SIG-M5 treated with dmso at 0.1 percent for 504 hours (cell line): Measurements from ENCODE around the gene SASH1.

Experiments used
- DNase-seq: peaks from one replicate; lab custom pipeline; 2025; ENCODE audit not compliant: unreplicated experiment; lab: John Stamatoyannopoulos, UW

SASH1 gene

DNA sequence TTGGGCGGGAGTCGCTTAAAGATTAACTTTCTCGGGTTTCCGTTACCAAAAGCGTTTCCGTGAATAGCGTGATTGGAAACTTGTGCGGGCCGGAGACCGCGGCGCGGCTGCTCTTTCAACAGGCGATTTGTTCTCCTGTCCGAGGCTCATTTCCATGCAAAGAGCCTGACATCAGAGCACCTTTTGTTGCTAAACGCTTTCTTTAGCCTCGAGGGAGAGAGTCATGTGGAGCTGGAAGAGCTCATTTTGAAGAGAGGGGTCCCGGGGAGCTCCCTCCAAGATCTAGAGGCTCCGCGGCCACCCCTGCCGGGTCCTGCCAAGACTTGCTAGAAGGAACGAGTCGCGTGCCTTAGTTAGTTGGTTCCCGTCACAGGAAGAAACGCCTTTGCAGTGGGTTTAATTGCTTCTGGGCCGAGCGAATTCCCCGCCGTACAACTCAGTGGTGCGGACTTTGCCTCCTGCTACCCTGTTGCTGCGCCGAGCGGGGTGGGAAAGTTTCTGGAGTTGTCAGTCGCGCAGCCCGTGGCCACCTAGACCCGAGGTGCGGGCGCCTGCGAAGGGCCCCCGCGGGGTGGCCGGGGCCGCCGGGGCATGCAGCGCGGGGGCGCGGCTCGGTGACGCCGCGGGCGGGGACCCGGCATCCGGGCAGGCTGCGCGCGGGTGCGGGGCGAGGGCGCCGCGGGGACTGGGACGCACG is at the start of gene SASH1:
SASH1 (plus strand) TSS at position 489 of the 697 bp plus-strand sequence. CDS start 230 bp downstream, outside the sequence.
- DNase-seq = peak; percentile 87

DNA sequence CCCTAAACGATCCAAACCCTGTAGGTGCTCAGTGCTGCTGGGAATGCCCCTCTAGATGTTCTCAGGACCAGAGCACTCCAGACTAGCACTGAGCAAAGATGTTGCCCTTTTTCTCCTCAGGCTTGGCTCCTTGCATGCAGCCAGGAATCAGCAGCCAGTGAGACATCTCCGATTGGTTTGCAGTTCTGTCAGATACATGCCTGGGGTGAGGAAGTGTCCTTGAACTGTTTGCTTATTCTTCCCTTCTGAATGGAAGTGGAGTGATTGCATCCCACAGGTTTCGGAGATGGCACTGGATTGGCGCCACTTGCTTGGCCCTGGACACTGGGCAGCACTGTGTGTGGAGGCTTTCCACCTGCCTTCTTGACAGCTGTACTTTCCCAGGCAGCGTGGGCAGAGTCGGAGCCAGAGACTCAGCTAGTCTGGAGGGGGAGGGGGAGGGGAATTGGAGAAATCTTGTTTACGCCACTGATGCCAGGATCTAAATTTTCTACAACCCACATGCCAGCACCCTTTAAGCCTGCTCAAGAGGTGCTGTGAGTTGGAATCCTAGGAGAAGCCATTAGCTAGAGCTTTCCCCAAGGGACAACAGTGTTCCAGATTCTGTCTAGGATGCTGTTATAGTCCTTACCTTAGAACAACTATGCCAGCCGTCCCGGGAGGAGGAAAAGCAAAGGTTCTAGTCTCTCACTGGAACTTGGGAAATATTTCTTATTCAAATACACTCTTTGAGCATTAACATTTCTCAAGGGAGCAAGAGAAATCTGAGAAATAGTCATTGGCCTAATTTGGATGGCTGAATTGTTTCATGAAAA is 49.2 kb upstream of the SASH1 start:
- no peak for DNase-seq

DNA sequence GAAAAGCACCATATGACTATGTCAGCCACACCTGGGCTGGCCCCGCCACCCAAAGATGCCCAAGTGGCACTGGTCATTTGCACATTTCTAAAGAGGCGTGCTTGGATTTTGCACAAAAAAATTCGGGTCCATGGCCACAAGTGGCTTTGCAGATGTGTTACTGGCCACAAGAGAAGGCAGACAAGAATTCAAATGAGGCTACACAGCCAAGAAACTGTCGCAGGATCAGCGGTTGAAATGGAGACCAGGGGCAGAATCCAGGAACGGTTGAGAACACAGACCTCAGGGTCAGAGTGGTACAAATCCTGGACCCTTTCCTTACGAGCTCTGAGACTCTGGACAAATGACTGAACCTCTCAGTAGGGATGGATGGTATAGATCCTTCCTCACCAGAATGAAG is 48.6 kb upstream of the SASH1 start:
- DNase-seq = no peak

DNA sequence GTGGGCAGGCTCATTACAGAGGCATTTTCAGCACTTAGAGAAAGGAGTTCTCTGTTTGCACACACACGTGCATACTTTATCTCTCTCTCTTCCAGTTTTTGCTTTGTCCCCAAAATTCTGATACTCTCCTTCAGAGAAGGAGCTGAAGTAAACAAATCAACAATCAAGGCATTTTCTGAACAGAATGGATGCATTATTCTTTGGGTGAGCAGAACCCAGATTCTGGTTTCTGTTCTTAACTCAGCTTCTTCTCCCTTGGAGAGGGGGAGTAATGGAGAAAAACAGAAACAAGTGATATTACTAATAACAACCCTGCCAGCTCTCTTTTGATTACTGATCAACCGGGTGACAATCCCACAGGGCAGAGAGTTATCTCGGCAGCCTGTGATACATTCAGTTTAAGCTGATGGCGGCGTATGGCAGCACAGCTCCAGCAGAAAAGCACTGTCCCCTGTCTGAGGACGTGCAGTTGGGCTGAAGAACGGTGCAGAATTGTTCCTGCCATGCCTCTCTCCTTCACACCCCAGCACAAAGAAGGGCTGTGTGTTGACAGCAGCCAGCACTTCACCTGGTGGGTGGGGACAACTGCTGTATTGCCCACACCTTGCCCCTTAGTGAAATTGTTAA is 47.3 kb upstream of the SASH1 start:
- no peak for DNase-seq

DNA sequence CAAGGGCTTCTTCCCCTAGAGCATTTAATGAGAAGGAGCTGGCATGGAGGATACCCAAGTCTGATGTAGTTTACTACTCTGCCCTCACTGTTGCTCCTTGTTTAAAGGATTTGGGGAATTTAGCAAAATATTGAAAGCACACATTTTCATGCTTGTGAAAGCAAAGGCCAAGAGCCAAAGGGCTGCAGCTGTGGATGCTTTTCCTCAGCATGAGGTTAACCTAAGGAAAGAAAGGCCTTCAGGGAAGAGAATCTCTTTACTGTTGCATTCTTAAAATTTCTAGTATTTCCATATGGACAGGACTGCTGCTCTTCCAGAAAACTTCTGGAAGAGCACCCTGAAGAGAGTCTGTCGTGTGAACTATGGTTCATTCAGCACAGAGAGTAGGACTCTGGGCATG is 45.9 kb upstream of the SASH1 start:
- DNase-seq = no peak

DNA sequence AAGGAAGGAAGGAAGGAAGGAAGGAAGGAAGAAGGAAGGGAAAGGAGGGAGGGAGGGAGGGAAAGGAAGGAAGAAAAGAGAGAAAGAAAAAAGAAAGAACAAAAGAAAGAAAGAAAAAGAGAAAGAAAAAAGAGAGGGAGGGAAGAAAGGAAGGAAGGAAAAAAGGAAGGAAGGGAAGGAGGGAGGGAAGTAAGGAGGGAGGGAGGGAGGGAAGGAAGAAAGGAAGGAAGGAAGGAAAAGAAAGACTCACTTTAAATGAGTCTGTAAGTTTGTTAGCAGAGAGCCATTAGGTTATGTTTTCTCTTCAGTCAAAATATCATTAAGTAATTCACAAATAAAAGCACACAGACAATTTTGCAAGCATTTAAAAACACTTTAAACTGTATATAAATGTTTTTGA is 44.0 kb upstream of the SASH1 start:
- no peak for DNase-seq

DNA sequence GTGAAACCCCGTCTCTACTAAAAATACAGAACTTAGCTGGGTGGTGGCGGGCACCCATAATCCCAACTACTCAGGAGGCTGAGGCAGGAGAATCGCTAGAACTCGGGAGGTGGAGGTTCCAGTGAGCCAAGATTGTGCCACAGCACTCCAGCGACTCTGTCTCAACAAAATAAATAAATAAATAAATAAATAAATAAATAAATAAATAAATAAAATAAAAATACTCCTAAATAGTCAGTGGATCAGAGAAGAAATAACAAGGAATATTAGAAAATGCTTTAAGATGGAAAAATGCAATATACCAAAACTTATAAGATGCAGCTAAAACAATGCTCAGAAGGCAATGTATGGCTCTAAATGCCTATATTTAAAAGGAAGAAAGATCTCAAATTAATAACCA is 39.0 kb upstream of the SASH1 start:
- no peak for DNase-seq

DNA sequence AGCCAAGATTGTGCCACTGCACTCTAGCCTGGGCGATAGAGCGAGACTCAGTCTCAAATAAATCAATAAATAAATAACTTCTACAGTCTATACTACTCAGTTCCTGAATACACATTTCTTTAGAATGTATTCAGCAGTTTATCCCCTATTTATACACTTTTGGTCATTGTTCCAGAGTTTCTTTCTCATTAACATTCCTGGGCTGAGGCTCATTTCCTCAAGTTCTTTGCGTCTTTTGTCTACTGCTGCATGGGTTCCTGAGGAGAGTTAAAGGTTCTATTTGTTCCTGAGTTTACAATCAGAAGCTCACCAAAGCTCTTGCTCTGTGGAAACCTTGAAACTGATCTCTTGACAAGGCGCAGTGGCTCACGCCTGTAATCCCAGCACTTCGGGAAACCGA is 37.7 kb upstream of the SASH1 start:
- no peak for DNase-seq

DNA sequence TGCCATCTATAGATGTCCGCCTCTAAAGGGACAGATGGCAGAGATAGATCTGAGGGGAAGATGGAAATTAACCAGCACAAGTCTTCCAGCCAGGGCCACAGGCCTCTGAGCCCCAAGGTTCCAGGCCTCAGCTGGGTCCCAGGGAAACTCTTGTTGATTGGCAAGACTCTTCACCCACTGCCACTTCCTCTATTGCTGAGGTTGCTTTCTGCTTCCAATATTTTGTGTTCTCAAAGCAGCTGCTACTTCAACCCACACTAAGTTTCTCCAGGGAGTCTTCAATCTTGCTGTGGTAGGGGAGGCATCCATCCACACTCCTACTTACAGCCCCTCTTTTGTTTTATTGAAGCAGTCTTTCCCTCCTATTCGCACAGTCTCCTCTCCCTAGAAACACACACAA is 36.4 kb upstream of the SASH1 start:
- no peak for DNase-seq

DNA sequence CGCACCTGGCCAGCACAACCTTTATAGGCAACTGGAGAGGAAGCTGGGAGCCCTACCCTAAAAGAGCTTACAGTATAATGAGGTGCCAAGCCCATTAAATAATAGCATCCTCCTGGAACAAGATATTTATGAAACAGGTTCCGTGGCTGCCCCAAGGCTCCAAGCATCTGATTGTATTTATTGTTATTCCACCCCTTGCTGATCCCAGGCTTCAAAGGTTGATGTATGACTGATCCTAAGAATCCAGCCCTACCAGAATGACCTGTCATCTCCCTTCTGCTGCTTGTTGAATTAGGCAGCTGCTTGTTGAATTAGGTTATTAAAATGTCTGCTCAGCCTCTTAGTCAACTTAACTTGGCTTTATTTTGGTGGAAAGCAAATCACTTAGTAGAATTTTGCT is 35.2 kb upstream of the SASH1 start:
- DNase-seq = peak; percentile 50

DNA sequence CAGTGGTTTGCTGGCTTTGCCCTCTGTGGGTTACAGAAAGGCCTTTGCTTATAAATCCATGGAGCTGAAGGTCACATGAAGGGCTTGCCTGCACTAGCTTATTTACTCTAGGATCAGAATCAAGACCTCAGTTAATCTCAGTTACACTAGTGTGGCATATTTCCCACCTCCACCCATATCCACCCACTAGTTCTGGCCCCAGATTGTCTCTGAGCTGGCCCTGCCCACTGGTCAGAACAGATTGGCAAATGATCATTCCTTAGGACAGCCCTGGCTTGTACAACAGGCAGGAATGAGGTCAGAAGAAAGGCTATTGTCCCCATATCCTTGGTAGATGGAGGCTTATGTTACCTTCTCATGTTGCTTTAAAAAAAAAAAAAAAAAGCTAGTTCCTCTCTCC is 33.3 kb upstream of the SASH1 start:
- DNase-seq = no peak

DNA sequence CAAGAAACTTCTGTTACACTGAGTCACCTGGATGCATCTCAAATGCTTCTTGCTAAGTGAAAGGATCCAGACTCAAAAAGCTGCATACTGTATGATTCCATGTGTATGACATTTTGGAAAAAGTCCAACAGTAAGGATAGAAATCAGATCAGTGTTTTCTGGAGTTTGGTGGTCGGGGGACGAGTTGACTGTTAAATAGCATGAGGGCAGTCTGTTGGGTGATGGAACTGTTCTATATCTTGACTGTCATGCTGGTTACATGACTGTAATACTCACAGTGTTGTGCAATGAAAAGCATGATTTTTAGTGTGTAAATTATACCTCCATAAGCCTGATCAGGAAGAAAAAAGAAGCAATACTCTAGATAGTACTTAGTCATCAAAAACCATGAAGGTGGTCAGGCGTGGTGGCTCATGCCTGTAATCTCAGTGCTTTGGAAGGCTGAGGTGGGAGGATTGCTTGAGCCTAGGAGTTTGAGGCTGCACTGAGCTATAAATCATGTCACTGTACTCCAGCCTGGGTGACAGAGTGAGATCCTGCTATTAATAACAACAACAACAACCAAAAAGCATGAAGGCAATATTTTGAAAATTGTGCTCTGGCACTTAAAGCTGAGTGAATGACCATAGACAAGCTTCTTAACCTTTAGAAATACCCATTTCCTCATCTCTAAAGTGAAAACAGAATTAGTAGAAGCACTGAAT is 30.5 kb upstream of the SASH1 start:
- DNase-seq = no peak

DNA sequence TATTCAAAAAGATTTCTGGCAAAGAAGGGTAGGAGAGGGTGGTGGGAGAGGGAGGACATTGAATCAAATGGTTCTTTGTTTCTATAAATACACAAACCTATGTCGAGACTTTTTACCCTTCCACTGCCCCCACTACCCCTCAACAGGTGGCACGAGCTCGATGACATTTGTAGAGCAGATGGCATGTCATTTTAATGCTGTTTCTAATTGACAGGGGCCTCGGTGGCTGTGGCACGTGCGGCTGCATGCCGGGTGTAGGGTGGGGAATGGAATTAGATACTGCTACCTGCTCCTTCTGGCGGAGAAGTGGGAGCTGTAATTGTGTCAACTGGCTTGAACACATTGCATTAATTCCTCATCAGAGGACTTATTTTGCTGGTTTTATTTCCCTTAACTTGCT is 29.1 kb upstream of the SASH1 start:
- no peak for DNase-seq

DNA sequence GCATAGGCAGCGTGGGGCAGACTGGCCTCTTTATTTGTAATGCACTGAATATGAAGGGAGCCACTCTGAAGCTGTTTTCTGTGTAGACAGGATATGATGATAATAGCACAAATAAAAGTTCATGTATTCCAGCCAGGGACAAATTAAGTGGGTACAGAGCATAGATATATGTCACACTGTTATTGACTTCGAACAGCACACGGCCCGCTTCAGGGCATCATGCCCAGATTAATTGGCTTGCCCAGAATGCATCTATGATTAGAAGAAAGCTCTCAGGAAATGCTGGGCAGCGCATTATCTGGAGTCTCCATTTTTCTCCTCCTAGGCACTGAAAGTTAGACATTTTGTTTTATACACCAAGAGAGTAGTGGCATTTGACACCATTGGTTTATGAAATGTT is 26.3 kb upstream of the SASH1 start:
- no peak for DNase-seq

DNA sequence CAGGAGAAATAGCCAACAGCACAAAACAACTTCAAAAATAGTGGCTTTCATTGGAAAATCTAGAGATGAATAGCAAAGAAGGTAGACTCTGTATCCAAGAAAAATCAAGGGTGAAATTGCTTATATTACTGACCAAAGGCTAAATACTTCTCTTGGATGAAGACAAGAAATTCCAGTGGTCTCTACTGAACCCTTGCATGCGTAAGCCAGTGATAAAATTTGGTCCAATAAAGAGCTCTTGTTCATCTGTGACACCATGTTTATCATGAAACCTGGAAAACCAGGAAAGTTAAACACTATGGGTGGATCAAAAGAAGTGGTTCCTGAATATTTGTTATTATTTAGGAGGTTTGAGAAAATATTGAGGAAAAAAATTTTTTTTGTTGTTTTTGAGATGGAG is 25.6 kb upstream of the SASH1 start:
- no peak for DNase-seq

DNA sequence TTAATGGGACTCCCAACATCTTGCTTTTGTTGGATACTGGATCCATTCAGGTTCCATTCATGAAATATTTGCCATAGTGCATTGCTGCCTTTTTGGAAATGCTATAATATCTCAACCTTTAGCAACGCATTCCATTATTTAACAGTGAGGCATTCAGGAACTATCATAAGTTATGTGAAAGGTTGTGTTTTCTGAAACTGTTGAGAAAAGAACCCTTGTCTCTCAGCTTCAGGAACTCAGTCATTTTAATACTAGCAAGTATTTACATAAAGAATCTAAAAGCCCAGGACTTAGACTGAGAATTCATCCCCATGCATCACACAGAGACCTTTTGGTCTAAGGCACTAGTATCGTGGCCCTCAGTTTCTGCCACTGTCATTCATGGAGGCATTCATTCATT is 24.9 kb upstream of the SASH1 start:
- DNase-seq = no peak

DNA sequence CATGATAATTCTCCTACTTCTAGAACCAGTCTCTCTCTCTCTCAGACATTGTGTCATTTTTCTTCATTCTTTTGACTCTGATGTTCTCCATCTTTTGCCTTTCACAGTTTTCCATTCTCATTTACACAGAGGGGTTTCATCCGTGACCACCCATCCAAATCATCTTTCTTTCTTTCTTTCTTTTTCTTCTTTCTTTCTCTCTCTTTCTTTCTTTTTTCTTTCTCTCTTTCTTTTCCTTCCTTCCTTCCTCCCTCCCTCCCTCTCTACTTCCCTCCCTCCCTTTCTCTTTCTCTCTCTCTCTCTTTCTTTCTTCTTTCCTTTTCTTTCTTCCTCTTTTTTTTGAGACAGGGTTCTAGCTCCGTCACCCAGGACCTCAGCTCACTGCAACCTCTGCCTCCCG is 19.9 kb upstream of the SASH1 start:
- no peak for DNase-seq

DNA sequence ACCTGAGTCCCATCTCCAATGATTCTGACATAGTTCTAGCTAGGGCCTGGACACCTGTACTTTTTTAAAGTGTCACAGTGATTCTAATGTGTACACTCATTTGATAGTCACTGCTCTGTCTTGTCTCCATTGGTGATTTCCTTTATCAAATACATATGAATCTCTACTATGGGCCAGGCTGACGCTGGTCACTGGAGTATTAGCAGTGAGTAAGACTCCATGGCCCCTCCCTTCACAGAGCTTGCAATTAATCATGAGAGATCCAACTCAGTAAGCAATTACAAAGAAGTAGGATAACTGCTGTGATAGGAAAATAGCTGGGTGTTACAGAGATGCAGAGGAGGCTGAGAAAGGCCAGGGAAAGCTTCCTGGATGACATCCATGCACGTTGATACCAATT is 19.3 kb upstream of the SASH1 start:
- DNase-seq = no peak

DNA sequence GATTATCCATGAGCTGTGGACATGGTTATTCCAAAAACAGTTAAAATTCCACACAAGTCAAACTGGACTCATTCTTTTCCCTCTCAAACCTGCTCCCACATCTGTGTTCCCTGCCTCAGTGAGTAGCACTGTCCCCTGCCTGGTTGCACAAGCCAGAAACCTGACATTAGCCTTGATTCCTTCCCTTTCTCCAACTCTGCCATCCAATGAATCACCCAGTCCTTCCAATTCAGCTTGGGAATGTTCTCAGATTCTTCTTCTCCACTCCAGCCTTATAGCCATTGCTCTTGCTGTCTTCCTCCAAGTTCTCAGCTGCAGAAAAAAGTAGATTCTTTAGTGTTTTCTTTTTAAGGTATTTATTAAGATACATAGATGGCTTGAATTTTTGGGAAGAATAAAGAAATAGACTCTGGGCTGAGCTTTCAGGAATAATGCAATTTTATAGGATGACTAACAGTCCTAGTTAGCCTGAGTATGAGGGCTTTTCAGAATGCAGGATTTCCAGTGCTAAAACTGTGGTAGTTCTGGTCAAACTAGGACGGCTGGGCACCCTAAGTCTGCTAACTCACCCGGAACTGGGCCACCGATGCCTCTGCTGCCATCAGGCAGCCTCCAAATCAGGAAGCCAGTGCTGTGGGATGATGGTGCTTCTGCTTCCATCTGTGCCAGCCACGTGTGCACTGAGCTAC is 18.2 kb upstream of the SASH1 start:
- no peak for DNase-seq

DNA sequence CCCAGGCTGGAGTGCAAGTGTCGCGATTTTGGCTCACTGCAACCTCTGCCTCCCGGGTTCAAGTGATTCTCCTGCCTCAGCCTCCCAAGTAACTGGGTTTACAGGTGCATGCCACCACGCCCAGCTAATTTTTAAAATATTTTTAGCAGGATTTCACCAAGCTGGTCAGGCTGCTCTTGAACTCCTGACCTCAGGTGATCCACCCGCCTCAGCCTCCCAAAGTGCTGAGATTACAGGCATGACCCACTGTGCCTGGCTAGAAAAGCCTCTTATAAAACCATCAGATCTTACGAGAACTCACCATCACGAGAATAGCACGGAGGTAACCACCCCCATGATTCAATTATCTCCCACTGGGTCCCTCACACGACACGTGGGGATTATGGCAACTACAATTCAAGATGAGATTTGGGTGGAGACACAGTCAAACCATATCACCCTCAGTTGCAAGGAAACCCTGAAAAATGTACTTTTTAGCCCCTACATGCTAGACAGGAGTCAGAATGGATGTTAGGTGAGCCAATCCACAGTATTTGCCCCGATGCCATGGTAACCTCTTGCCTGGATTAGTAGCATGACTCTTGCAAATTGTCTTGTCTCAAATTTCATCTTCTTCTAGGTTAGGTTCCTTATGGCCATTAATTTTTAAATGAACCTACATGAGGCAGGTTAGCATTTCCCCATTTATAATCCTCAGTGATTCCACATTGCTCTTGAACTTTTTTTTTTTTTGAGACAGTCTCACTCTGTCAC is 17.1 kb upstream of the SASH1 start:
- no peak for DNase-seq
